SK-MEL-5 (cell line): Measurements from ENCODE around the gene SEMA4F. TPM values are rescaled to one million over a fixed set of nuclear protein-coding genes. Genes with fewer than 3 reads are reported as not detected.

Experiments
- DNase-seq: peaks from one replicate; pipeline ENCODE4 v3.0.0-alpha.2; 2016; ENCODE audit warnings: low read depth, low spot score
- in situ Hi-C: cut with HindIII; loops from 2 replicates; pipeline ENCODE4 v1.10.0; 2016; ENCODE audit warnings: low sequenced_read_pairs, high pct_unique_total_duplicates, low pct_unique_long_range_greater_than_20kb
- total RNA-seq: library from RNA; depleted of rRNA; stranded (reverse); fragments of >200 nt; shearing (Covaris generic); gene quantifications from 2 replicates; pipeline ENCODE4 v1.2.3, GENCODE V29; 2014

The SEMA4F gene
- total RNA-seq, 1 experiment from 2014 or later: 16.3 TPM

GRCh38 chr2:74653589-74653984 lies 460 bp upstream of the SEMA4F start:
- DNase-seq: no peak
- in situ Hi-C loops: no loop called here

GRCh38 chr2:74655579-74655978 lies 1.5 kb downstream of the SEMA4F start:
- in situ Hi-C loops: no loop called here
- DNase-seq: no peak

GRCh38 chr2:74658516-74658915 lies 4.5 kb downstream of the SEMA4F start:
- in situ Hi-C loops: no loop called here
- no peak for DNase-seq

- DNase-seq: no peak
- in situ Hi-C loops: no loop called here
These were observed 5.4 kb downstream of the SEMA4F start for GRCh38 chr2:74659462-74659861.

- DNase-seq: no peak
- in situ Hi-C loops: no loop called here
These were observed 14.0 kb downstream of the SEMA4F start for GRCh38 chr2:74668087-74668486.

- in situ Hi-C loops: no loop called here
- DNase-seq: no peak
These were observed 16.2 kb downstream of the SEMA4F start for GRCh38 chr2:74670263-74670662.

GRCh38 chr2:74671479-74671878 lies 17.4 kb downstream of the SEMA4F start:
- no peak for DNase-seq
- in situ Hi-C loops: no loop called here

- DNase-seq: no peak
- in situ Hi-C loops: no loop called here
These were observed 19.9 kb downstream of the SEMA4F start for GRCh38 chr2:74673826-74674528.

GRCh38 chr2:74675090-74675489 lies 21.0 kb downstream of the SEMA4F start:
- in situ Hi-C loops: loop anchor here (25.0 kb wide), 1 partner anchor 212 kb away; no protein-coding TSS in a partner anchor
- peak; percentile 20 for DNase-seq

GRCh38 chr2:74676331-74676730 lies 22.3 kb downstream of the SEMA4F start:
- DNase-seq: no peak
- in situ Hi-C loops: loop anchor here (25.0 kb wide), 1 partner anchor 211 kb away; no protein-coding TSS in a partner anchor

GRCh38 chr2:74679615-74680014 lies 25.6 kb downstream of the SEMA4F start:
- in situ Hi-C loops: loop anchor here (25.0 kb wide), 1 partner anchor 208 kb away; no protein-coding TSS in a partner anchor
- no peak for DNase-seq

GRCh38 chr2:74682501-74682900 lies 28.5 kb downstream of the SEMA4F start:
- no peak for DNase-seq
- in situ Hi-C loops: loop anchor here (25.0 kb wide), 1 partner anchor 205 kb away; no protein-coding TSS in a partner anchor

- DNase-seq: no peak
- in situ Hi-C loops: loop anchor here (25.0 kb wide), 1 partner anchor 202 kb away; no protein-coding TSS in a partner anchor
These were observed 31.4 kb downstream of the SEMA4F start for GRCh38 chr2:74685408-74685807.

- in situ Hi-C loops: loop anchor here (25.0 kb wide), 1 partner anchor 198 kb away; no protein-coding TSS in a partner anchor
- DNase-seq: peak; percentile 8
These were observed 34.8 kb downstream of the SEMA4F start for GRCh38 chr2:74688881-74689280.

GRCh38 chr2:74689671-74690070 lies 35.6 kb downstream of the SEMA4F start:
- in situ Hi-C loops: loop anchor here (25.0 kb wide), 1 partner anchor 198 kb away; no protein-coding TSS in a partner anchor
- no peak for DNase-seq

GRCh38 chr2:74690571-74690970 lies 36.5 kb downstream of the SEMA4F start:
- DNase-seq: peak; percentile 83
- in situ Hi-C loops: loop anchor here (25.0 kb wide), 1 partner anchor 197 kb away; no protein-coding TSS in a partner anchor

GRCh38 chr2:74691929-74692328 lies 37.9 kb downstream of the SEMA4F start:
- DNase-seq: no peak
- in situ Hi-C loops: loop anchor here (25.0 kb wide), 1 partner anchor 195 kb away; no protein-coding TSS in a partner anchor

- in situ Hi-C loops: loop anchor here (25.0 kb wide), 1 partner anchor 194 kb away; no protein-coding TSS in a partner anchor
- DNase-seq: no peak
These were observed 39.2 kb downstream of the SEMA4F start for GRCh38 chr2:74693213-74693612.

- in situ Hi-C loops: loop anchor here (25.0 kb wide), 1 partner anchor 194 kb away; no protein-coding TSS in a partner anchor
- DNase-seq: no peak
These were observed 39.6 kb downstream of the SEMA4F start for GRCh38 chr2:74693668-74694067.
